HepG2 (cell line): ENCODE measurements around the gene CIB2. TPM values are rescaled to one million over a fixed set of nuclear protein-coding genes. Genes with fewer than 3 reads are reported as not detected.

Source experiments
- BCL6 ChIP-seq: IDR thresholded peaks from 2 replicates; pipeline ENCODE4 v1.6.1; 2016; ENCODE audit warnings: missing genetic modification reagents, missing compliant biosample characterization
- BHLHE40 ChIP-seq: IDR thresholded peaks from 2 replicates; pipeline ENCODE4 v1.6.1; 2011; ENCODE audit warnings: low read length, improper control_type of control experiment
- CEBPG ChIP-seq: IDR thresholded peaks from 2 replicates; pipeline ENCODE4 v1.6.1; 2016
- CHD4 ChIP-seq: fragments of 200-600 bp; sonication (generic); IDR thresholded peaks from 2 replicates; pipeline ENCODE4 v1.7.0; 2017; ENCODE audit warnings: mild to moderate bottlenecking, low read length, borderline replicate concordance
- FOXO1 ChIP-seq: sonication (generic); formaldehyde crosslinking; IDR thresholded peaks from 2 replicates; pipeline ENCODE4 v1.4.0; 2020; ENCODE audit warnings: missing genetic modification reagents
- GATA4 ChIP-seq: sonication (generic); IDR thresholded peaks from 2 replicates; pipeline ENCODE4 v1.6.1; 2016; ENCODE audit warnings: antibody characterized with exemption, low read depth, borderline replicate concordance
- KAT8 ChIP-seq: IDR thresholded peaks from 2 replicates; pipeline ENCODE4 v1.6.1; 2016; ENCODE audit warnings: missing genetic modification reagents, missing compliant biosample characterization
- KDM4B ChIP-seq: sonication (generic); formaldehyde crosslinking; IDR thresholded peaks from 2 replicates; pipeline ENCODE4 v1.4.0; 2020; ENCODE audit warnings: missing genetic modification reagents
- NFE2L1 ChIP-seq: sonication (generic); formaldehyde crosslinking; IDR thresholded peaks from 2 replicates; pipeline ENCODE4 v1.4.0; 2020; ENCODE audit warnings: missing genetic modification reagents, mild to moderate bottlenecking, borderline replicate concordance
- RBAK ChIP-seq: sonication (generic); formaldehyde crosslinking; IDR thresholded peaks from 2 replicates; pipeline ENCODE4 v1.5.1; 2020; ENCODE audit warnings: mild to moderate bottlenecking, missing genetic modification reagents
- SATB2 ChIP-seq: sonication (generic); formaldehyde crosslinking; IDR thresholded peaks from 2 replicates; pipeline ENCODE4 v1.5.0; 2020; ENCODE audit warnings: missing genetic modification reagents
- SIX1 ChIP-seq: sonication (generic); formaldehyde crosslinking; IDR thresholded peaks from 2 replicates; pipeline ENCODE4 v1.4.0; 2020; ENCODE audit warnings: missing genetic modification reagents, borderline replicate concordance
- SYNCRIP ChIP-seq: fragments of 200-400 bp; formaldehyde crosslinking; IDR thresholded peaks from 2 replicates; pipeline ENCODE4 v1.6.1; 2018; ENCODE audit warnings: mild to moderate bottlenecking, low read depth, low read length; ENCODE audit not compliant: insufficient read depth
- TAF15 ChIP-seq: fragments of 200-400 bp; formaldehyde crosslinking; IDR thresholded peaks from one replicate; pipeline ENCODE4 v1.6.1; 2018; ENCODE audit warnings: mild to moderate bottlenecking, low read depth, low read length; ENCODE audit not compliant: poor library complexity, severe bottlenecking
- TARDBP ChIP-seq: sonication (generic); formaldehyde crosslinking; IDR thresholded peaks from 2 replicates; pipeline ENCODE4 v1.8.0; 2022; ENCODE audit warnings: mild to moderate bottlenecking, missing genetic modification reagents
- WIZ ChIP-seq: sonication (generic); formaldehyde crosslinking; IDR thresholded peaks from 2 replicates; pipeline ENCODE4 v1.5.1; 2020; ENCODE audit warnings: mild to moderate bottlenecking, missing genetic modification reagents
- ZBTB8A ChIP-seq: sonication (generic); formaldehyde crosslinking; IDR thresholded peaks from 2 replicates; pipeline ENCODE4 v1.4.0; 2020; ENCODE audit warnings: mild to moderate bottlenecking, low read depth, missing genetic modification reagents, borderline replicate concordance
- ZFP36 ChIP-seq: fragments of 150-350 bp; IDR thresholded peaks from 2 replicates; pipeline ENCODE4 v1.6.1; 2018; ENCODE audit warnings: borderline replicate concordance, low read length, low read depth; ENCODE audit not compliant: partially characterized antibody
- ZNF207 ChIP-seq: fragments of 450-650 bp; IDR thresholded peaks from 2 replicates; pipeline ENCODE4 v1.6.1; 2016; ENCODE audit warnings: antibody characterized with exemption, borderline replicate concordance
- ZNF451 ChIP-seq: sonication (generic); formaldehyde crosslinking; IDR thresholded peaks from 2 replicates; pipeline ENCODE4 v1.5.0; 2020; ENCODE audit warnings: mild to moderate bottlenecking, missing genetic modification reagents
- ZSCAN12 ChIP-seq: sonication (generic); formaldehyde crosslinking; IDR thresholded peaks from 2 replicates; pipeline ENCODE4 v1.9.0; 2021; ENCODE audit warnings: mild to moderate bottlenecking, missing genetic modification reagents
- ZSCAN9 ChIP-seq: IDR thresholded peaks from 2 replicates; pipeline ENCODE4 v1.6.1; 2016; ENCODE audit warnings: borderline replicate concordance
- polyA plus RNA-seq, 8 experiments: library from polyadenylated mRNA; depleted of rRNA in 3 of 8; stranded (reverse) in 7 of 8; unstranded in 1 of 8; fragments of >200 nt; fragmentation: Illumina TruSeq in 4 of 8; extraction: Trizol in 4 of 8; gene quantifications; 2 replicates each; pipeline versions ENCODE4 v1.2.1 to v1.2.3, GENCODE V29; 2011 to 2016; ENCODE audit warnings: low read depth in 4 of 8, missing spikeins in 1 of 8, mixed read lengths in 1 of 8; ENCODE audit not compliant: insufficient read depth in 1 of 8
- total RNA-seq, 5 experiments: library from RNA; depleted of rRNA; stranded (reverse); fragments of >200 nt; fragmentation: Illumina TruSeq; extraction: Trizol; gene quantifications; 2 replicates each; pipeline ENCODE4 v1.2.3, GENCODE V29; 2016; ENCODE audit warnings: low read depth in 1 of 5
- TF ChIP-seq, protein P1 (sequence below): sonication (generic); formaldehyde crosslinking; IDR thresholded peaks from 2 replicates; pipeline ENCODE4 v1.4.0; 2020; ENCODE audit warnings: missing genetic modification reagents
- TF ChIP-seq, protein P2 (sequence below): sonication (generic); formaldehyde crosslinking; IDR thresholded peaks from 2 replicates; pipeline ENCODE4 v1.4.0; 2020; ENCODE audit warnings: missing genetic modification reagents, borderline replicate concordance
- TF ChIP-seq, protein P3 (sequence below): sonication (generic); formaldehyde crosslinking; IDR thresholded peaks from 2 replicates; pipeline ENCODE4 v1.9.0; 2021; ENCODE audit warnings: missing genetic modification reagents, mild to moderate bottlenecking, borderline replicate concordance
- TF ChIP-seq, protein P4 (sequence below): sonication (generic); formaldehyde crosslinking; IDR thresholded peaks from 2 replicates; pipeline ENCODE4 v1.8.0; 2022; ENCODE audit warnings: mild to moderate bottlenecking, missing genetic modification reagents, moderate library complexity

CIB2 gene
- total and polyA plus RNA-seq, 2 of the 13 experiments (the other 11 are each of a cell fraction or from before 2014, with no cell fraction given), result 1.4 to 1.5 TPM

DNA sequence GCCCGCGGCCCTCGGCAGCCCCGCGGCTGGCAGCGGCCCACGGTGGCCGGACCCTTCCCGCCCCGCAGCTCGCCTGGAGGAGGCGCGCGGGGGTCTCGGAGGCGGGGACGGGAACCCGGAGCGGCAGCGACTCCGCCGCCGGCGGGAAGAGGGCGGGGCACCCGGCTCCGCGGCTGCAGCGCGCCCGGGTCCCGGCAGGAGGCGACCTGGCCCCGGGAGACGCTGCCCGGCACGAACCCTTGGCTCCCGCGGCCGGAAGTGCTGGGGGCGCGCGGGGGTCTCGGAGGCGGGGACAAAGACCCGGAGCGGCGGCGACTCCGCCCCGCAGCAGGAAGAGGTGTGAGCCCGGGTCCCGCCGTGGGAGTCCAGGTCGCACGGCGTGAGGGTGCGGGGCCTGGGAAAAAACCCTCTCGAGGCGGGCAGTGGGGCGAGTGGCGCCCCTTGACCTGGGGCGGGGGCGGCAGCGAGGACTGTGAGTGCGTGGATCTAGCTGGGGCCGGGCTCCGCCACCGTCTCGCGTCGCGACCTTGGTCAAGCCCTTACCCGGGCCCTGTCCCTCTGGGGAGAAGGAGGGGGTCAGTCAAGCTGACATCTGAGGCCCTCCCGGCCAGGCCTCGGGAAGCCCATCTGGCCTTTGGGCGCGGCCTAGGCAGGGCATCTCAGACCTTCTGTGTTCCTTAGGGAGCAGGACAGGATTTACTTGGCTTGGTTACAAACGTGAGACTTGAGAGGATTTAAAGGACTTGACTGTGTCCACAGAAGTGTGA lies at the start of gene CIB2 (continued):
- no peak for TF ChIP-seq SYNCRIP
- TF ChIP-seq CEBPG (CRISPR knock-in tag), result no peak
- no peak for TF ChIP-seq NFE2L1 (CRISPR knock-in tag)
- TF ChIP-seq TAF15, result no peak
- TF ChIP-seq ZSCAN9 (CRISPR knock-in tag), result no peak
- TF ChIP-seq ZBTB8A (CRISPR knock-in tag), result no peak
- TF ChIP-seq, protein P1, sequence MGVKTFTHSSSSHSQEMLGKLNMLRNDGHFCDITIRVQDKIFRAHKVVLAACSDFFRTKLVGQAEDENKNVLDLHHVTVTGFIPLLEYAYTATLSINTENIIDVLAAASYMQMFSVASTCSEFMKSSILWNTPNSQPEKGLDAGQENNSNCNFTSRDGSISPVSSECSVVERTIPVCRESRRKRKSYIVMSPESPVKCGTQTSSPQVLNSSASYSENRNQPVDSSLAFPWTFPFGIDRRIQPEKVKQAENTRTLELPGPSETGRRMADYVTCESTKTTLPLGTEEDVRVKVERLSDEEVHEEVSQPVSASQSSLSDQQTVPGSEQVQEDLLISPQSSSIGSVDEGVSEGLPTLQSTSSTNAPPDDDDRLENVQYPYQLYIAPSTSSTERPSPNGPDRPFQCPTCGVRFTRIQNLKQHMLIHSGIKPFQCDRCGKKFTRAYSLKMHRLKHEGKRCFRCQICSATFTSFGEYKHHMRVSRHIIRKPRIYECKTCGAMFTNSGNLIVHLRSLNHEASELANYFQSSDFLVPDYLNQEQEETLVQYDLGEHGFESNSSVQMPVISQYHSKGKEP, result no peak
- TF ChIP-seq ZNF451 (CRISPR knock-in tag), result peak; percentile 71; the same call in 1 of the 2 replicates
- TF ChIP-seq WIZ (CRISPR knock-in tag), result peak; percentile 38; the same call in 1 of the 2 replicates
- TF ChIP-seq KDM4B, result no peak
- TF ChIP-seq FOXO1 (CRISPR knock-in tag), result no peak
- TF ChIP-seq ZNF207, result no peak
- no peak for TF ChIP-seq ZFP36
- TF ChIP-seq GATA4, result 0 out of 2 replicates have a peak, but pooled peaks have one; percentile 24
- TF ChIP-seq, protein P2, sequence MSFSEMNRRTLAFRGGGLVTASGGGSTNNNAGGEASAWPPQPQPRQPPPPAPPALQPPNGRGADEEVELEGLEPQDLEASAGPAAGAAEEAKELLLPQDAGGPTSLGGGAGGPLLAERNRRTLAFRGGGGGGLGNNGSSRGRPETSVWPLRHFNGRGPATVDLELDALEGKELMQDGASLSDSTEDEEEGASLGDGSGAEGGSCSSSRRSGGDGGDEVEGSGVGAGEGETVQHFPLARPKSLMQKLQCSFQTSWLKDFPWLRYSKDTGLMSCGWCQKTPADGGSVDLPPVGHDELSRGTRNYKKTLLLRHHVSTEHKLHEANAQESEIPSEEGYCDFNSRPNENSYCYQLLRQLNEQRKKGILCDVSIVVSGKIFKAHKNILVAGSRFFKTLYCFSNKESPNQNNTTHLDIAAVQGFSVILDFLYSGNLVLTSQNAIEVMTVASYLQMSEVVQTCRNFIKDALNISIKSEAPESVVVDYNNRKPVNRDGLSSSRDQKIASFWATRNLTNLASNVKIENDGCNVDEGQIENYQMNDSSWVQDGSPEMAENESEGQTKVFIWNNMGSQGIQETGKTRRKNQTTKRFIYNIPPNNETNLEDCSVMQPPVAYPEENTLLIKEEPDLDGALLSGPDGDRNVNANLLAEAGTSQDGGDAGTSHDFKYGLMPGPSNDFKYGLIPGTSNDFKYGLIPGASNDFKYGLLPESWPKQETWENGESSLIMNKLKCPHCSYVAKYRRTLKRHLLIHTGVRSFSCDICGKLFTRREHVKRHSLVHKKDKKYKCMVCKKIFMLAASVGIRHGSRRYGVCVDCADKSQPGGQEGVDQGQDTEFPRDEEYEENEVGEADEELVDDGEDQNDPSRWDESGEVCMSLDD (CRISPR knock-in tag), result no peak
- TF ChIP-seq, protein P3, sequence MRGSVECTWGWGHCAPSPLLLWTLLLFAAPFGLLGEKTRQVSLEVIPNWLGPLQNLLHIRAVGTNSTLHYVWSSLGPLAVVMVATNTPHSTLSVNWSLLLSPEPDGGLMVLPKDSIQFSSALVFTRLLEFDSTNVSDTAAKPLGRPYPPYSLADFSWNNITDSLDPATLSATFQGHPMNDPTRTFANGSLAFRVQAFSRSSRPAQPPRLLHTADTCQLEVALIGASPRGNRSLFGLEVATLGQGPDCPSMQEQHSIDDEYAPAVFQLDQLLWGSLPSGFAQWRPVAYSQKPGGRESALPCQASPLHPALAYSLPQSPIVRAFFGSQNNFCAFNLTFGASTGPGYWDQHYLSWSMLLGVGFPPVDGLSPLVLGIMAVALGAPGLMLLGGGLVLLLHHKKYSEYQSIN (CRISPR knock-in tag), result no peak
- no peak for TF ChIP-seq SIX1 (CRISPR knock-in tag)
- TF ChIP-seq SATB2 (CRISPR knock-in tag), result no peak
- TF ChIP-seq CHD4, result no peak
- TF ChIP-seq RBAK (CRISPR knock-in tag), result no peak
- TF ChIP-seq ZSCAN12, result no peak
- peak; percentile 53; the same call in 1 of the 2 replicates for TF ChIP-seq TARDBP (CRISPR knock-in tag)
- TF ChIP-seq, protein P4, sequence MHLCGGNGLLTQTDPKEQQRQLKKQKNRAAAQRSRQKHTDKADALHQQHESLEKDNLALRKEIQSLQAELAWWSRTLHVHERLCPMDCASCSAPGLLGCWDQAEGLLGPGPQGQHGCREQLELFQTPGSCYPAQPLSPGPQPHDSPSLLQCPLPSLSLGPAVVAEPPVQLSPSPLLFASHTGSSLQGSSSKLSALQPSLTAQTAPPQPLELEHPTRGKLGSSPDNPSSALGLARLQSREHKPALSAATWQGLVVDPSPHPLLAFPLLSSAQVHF, result no peak
- no peak for TF ChIP-seq BCL6 (CRISPR knock-in tag)
- TF ChIP-seq KAT8 (CRISPR knock-in tag), result peak; percentile 67; the same call in 1 of the 2 replicates
- TF ChIP-seq BHLHE40, result no peak
